ENCODE measurements around the gene RGL1. TPM values are rescaled to one million over a fixed set of nuclear protein-coding genes. Genes with fewer than 3 reads are reported as not detected.

Gene RGL1
- total RNA-seq, 1 donor from 2014 or later, result 3.2 TPM

- no peaks in the 10 kb centered on the region for H3K36me3 ChIP-seq (ENCODE audit: control insufficient read depth, insufficient read depth, low read length)
- no peaks in the 10 kb centered on the region for H3K27me3 ChIP-seq (ENCODE audit: control insufficient read depth, insufficient read depth, low read length)
- no peak for TF ChIP-seq CTCF (IDR thresholded peaks at IDR 0.05; ENCODE audit: insufficient read depth, low read length, poor library complexity, severe bottlenecking)
- DNase-seq (ENCODE audit: low read depth), result no peak
- no peak overlapping the region for H3K4me3 ChIP-seq (ENCODE audit: low read depth, low read length)
Measured at GRCh38 chr1:183905508-183906113, 100.7 kb downstream of the RGL1 start.

DNA sequence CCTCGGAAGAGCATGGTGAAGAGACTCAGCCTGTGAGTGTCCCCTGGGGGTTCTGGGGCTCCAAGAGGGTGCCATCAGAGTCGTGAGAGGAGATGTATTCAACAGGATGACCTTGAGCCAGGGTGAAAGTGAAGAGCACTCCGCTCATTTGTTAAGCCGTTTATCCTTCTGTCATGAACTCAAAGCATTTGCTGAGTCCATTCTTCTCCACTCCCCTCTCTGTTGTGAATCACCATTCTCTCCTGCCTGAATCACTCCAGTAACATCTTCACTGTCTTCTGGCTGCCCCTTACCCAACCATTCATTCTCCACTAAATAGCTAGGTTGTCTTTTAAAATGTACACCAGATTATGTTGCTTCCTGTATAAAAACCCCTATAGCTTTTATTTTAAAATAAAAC, 102.2 kb downstream of the RGL1 start:
- H3K36me3 ChIP-seq (ENCODE audit: control insufficient read depth, insufficient read depth, low read length), result no peaks in the 10 kb centered on the region
- H3K27me3 ChIP-seq (ENCODE audit: control insufficient read depth, insufficient read depth, low read length), result no peaks in the 10 kb centered on the region
- no peak for DNase-seq (ENCODE audit: low read depth)
- no peak overlapping the region for H3K4me3 ChIP-seq (ENCODE audit: low read depth, low read length)
- no peak for TF ChIP-seq CTCF (IDR thresholded peaks at IDR 0.05; ENCODE audit: insufficient read depth, low read length, poor library complexity, severe bottlenecking)

DNA sequence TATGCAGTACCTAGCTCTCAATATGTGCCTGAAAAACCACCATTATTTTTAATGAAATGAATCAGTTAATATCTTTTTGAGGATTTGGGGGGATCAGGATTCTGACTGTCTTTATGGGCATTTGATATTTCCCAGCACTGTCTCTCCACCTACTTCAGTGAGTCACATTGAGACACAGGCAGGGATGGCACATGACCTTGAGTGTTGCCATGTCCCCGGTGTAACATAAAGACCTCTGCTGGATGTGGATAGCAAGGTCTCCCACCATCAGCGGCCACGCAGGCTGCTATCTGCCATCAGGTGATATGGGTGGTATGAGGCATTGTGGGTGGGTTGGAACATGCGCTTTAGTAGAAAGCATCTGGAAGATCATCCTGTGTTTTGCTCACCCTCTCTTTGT, 103.2 kb downstream of the RGL1 start:
- no peak for DNase-seq (ENCODE audit: low read depth)
- no peak for TF ChIP-seq CTCF (IDR thresholded peaks at IDR 0.05; ENCODE audit: insufficient read depth, low read length, poor library complexity, severe bottlenecking)
- no peak overlapping the region for H3K4me3 ChIP-seq (ENCODE audit: low read depth, low read length)
- no peaks in the 10 kb centered on the region for H3K36me3 ChIP-seq (ENCODE audit: control insufficient read depth, insufficient read depth, low read length)
- no peaks in the 10 kb centered on the region for H3K27me3 ChIP-seq (ENCODE audit: control insufficient read depth, insufficient read depth, low read length)

DNA sequence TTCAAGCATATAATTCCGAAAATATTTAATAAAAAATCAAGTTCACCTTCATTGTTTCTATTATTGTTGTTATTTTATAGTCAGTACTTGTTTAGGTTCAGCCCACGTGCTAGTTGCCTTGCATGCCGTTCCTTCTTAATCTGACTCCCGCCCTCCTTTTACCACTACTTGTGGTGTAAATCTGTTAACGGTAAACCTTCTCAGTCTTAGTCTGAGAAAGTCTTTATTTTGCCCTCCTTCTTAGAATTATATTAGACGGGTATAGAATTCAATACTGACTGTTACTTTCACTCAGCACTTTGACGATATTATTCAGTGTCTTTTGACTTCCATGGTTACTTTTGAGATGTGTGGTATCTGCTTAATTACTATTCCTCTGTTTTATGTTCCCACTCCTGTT, 104.8 kb downstream of the RGL1 start:
- Histone ChIP-seq H3K36me3 (ENCODE audit: control insufficient read depth, insufficient read depth, low read length) (no peaks in the 10 kb centered on the region), H3K4me3 (ENCODE audit: low read depth, low read length) (no peak overlapping the region), H3K27me3 (ENCODE audit: control insufficient read depth, insufficient read depth, low read length) (no peaks in the 10 kb centered on the region)
- TF ChIP-seq CTCF (IDR thresholded peaks at IDR 0.05; ENCODE audit: insufficient read depth, low read length, poor library complexity, severe bottlenecking), result no peak
- no peak for DNase-seq (ENCODE audit: low read depth)

GRCh38 chr1:183910845-183911244, 105.9 kb downstream of the RGL1 start:
- no peak for TF ChIP-seq CTCF (IDR thresholded peaks at IDR 0.05; ENCODE audit: insufficient read depth, low read length, poor library complexity, severe bottlenecking)
- Histone ChIP-seq H3K27me3 (ENCODE audit: control insufficient read depth, insufficient read depth, low read length) (no peaks in the 10 kb centered on the region), H3K4me3 (ENCODE audit: low read depth, low read length) (no peak overlapping the region), H3K36me3 (ENCODE audit: control insufficient read depth, insufficient read depth, low read length) (no peaks in the 10 kb centered on the region)
- no peak for DNase-seq (ENCODE audit: low read depth)

- Histone ChIP-seq H3K4me3 (ENCODE audit: low read depth, low read length) (no peak overlapping the region), H3K27me3 (ENCODE audit: control insufficient read depth, insufficient read depth, low read length) (no peaks in the 10 kb centered on the region), H3K36me3 (ENCODE audit: control insufficient read depth, insufficient read depth, low read length) (no peaks in the 10 kb centered on the region)
- DNase-seq (ENCODE audit: low read depth), result no peak
- no peak for TF ChIP-seq CTCF (IDR thresholded peaks at IDR 0.05; ENCODE audit: insufficient read depth, low read length, poor library complexity, severe bottlenecking)
Measured at GRCh38 chr1:183911285-183911684, 106.4 kb downstream of the RGL1 start.
